HEK293 (cell line): Measurements from ENCODE around the gene AKTIP.

ENCODE experiments used
- HOXA7 ChIP-seq: sonication (generic); formaldehyde crosslinking; IDR thresholded peaks from 2 replicates; pipeline ENCODE4 v1.8.1; 2022; ENCODE audit warnings: missing genetic modification reagents, borderline replicate concordance
- HOXD13 ChIP-seq: sonication (generic); formaldehyde crosslinking; IDR thresholded peaks from 2 replicates; pipeline ENCODE4 v1.8.0; 2022; ENCODE audit warnings: missing genetic modification reagents, borderline replicate concordance
- MZF1 ChIP-seq: fragments of 450-650 bp; formaldehyde crosslinking; IDR thresholded peaks from 2 replicates; pipeline ENCODE4 v1.5.1; 2017; ENCODE audit warnings: missing biosample characterization, missing genetic modification characterization, borderline replicate concordance
- ZNF121 ChIP-seq: fragments of 450-650 bp; formaldehyde crosslinking; IDR thresholded peaks from 2 replicates; pipeline ENCODE4 v1.5.1; 2016; ENCODE audit warnings: missing biosample characterization, missing genetic modification characterization
- ZNF24 ChIP-seq: fragments of 450-650 bp; formaldehyde crosslinking; IDR thresholded peaks from 2 replicates; pipeline ENCODE4 v1.5.1; 2016; ENCODE audit warnings: missing biosample characterization, missing genetic modification characterization
- ZNF274 ChIP-seq, 2 experiments: fragments of 200-500 bp in 1 of 2; fragments of 450-650 bp in 1 of 2; sonication (Bioruptor generic) in 1 of 2; formaldehyde crosslinking in 1 of 2; IDR thresholded peaks; 2 replicates each; pipeline versions ENCODE4 v1.5.1 to v1.6.1; 2014 to 2016; ENCODE audit warnings: borderline replicate concordance in 1 of 2, inconsistent platforms in 1 of 2, low read length in 1 of 2, missing biosample characterization in 1 of 2, missing genetic modification characterization in 1 of 2
- ZNF544 ChIP-seq: fragments of 450-650 bp; formaldehyde crosslinking; IDR thresholded peaks from 2 replicates; pipeline ENCODE4 v1.5.0; 2017; ENCODE audit warnings: missing biosample characterization, missing genetic modification characterization
- ZNF600 ChIP-seq: fragments of 450-650 bp; formaldehyde crosslinking; IDR thresholded peaks from 2 replicates; pipeline ENCODE4 v1.5.1; 2016; ENCODE audit warnings: missing biosample characterization, missing genetic modification characterization
- ZNF664 ChIP-seq: fragments of 450-650 bp; formaldehyde crosslinking; IDR thresholded peaks from 2 replicates; pipeline ENCODE4 v1.5.1; 2016; ENCODE audit warnings: missing biosample characterization, missing genetic modification characterization
- ZNF701 ChIP-seq: fragments of 450-650 bp; formaldehyde crosslinking; IDR thresholded peaks from 2 replicates; pipeline ENCODE4 v1.5.1; 2016; ENCODE audit warnings: missing biosample characterization, missing genetic modification characterization
- ZNF777 ChIP-seq: fragments of 450-650 bp; formaldehyde crosslinking; IDR thresholded peaks from 2 replicates; pipeline ENCODE4 v1.5.1; 2017; ENCODE audit warnings: missing biosample characterization, missing genetic modification characterization, borderline replicate concordance
- TF ChIP-seq, protein P1 (sequence below): fragments of 450-650 bp; formaldehyde crosslinking; IDR thresholded peaks from 2 replicates; pipeline ENCODE4 v1.5.1; 2016; ENCODE audit warnings: missing biosample characterization, missing genetic modification characterization

DNA sequence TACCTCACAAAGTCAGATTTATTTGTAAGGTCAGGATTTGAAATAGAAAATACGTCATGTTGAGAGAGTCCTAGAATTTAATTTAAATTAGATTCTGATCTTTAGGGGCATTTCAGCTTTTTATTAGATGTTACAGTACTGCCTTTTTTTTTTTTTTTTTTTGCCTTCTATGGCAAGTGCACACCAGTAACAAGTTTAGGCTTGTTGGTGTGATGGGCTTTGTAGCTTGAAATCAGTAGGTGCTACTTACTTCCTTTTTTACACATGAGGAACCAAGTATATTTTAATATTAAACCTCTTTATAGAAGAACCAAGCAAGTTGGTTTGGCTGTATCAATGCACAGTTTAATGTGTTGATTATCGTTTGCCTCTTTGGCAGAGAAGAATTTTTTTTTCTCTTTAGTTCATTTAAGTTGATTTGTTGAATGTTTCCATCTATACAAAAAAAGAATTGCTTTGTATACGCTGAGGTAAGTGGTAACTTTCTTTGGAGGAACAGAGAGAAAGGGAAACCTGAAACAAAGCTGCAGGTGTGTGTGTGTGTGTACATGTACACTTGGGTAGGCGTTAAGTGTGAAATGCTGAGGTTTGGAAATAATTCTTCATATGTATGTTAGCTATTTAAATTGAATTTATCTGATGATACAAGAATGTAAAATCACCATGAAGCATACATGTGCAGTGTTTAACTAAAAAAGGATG is 53.0 kb downstream of the AKTIP start:
- TF ChIP-seq ZNF600 (tag by site-specific recombination) (no peak), ZNF24 (tag by site-specific recombination) (no peak), ZNF544 (tag by site-specific recombination) (no peak), ZNF664 (tag by site-specific recombination) (0 out of 2 replicates have a peak, but pooled peaks have one; percentile 34), HOXA7 (CRISPR knock-in tag) (no peak), ZNF777 (no peak), ZNF274 (IDR thresholded peaks at IDR 0.05; ENCODE audit: low read length) (no peak), ZNF274 (tag by site-specific recombination; IDR thresholded peaks at IDR 0.05; ENCODE audit: borderline replicate concordance) (no peak), ZNF701 (tag by site-specific recombination) (no peak), ZNF121 (tag by site-specific recombination) (no peak), MZF1 (no peak), HOXD13 (CRISPR knock-in tag) (no peak)
- TF ChIP-seq, protein P1, sequence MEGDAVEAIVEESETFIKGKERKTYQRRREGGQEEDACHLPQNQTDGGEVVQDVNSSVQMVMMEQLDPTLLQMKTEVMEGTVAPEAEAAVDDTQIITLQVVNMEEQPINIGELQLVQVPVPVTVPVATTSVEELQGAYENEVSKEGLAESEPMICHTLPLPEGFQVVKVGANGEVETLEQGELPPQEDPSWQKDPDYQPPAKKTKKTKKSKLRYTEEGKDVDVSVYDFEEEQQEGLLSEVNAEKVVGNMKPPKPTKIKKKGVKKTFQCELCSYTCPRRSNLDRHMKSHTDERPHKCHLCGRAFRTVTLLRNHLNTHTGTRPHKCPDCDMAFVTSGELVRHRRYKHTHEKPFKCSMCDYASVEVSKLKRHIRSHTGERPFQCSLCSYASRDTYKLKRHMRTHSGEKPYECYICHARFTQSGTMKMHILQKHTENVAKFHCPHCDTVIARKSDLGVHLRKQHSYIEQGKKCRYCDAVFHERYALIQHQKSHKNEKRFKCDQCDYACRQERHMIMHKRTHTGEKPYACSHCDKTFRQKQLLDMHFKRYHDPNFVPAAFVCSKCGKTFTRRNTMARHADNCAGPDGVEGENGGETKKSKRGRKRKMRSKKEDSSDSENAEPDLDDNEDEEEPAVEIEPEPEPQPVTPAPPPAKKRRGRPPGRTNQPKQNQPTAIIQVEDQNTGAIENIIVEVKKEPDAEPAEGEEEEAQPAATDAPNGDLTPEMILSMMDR = no peak
